ENCODE data around the gene CDC42BPG.

- no peak for TF ChIP-seq ZBTB11 (CRISPR knock-in tag; IDR thresholded peaks at IDR 0.05)
- no peak for TF ChIP-seq CTCF (IDR thresholded peaks at IDR 0.05 in 2 of 3, conservative IDR thresholded peaks at IDR 0.05 in 1 of 3; ENCODE audit: control insufficient read depth in 2 of 3, extremely low read depth in 1 of 3, insufficient read depth in 1 of 3, low read depth in 3 of 3, low read length in 3 of 3)
- TF ChIP-seq ESRRA (IDR thresholded peaks at IDR 0.05; ENCODE audit: low read length): no peak
- no peak for TF ChIP-seq ATF7 (IDR thresholded peaks at IDR 0.05; ENCODE audit: low read depth)
- no peak for TF ChIP-seq MXI1 (IDR thresholded peaks at IDR 0.05; ENCODE audit: low read depth, low read length)
These were observed 5.7 kb downstream of the CDC42BPG start for GRCh38 chr11:64838600-64839334.
